ENCODE results near the gene AP3B1.

AP3B1 gene

DNA sequence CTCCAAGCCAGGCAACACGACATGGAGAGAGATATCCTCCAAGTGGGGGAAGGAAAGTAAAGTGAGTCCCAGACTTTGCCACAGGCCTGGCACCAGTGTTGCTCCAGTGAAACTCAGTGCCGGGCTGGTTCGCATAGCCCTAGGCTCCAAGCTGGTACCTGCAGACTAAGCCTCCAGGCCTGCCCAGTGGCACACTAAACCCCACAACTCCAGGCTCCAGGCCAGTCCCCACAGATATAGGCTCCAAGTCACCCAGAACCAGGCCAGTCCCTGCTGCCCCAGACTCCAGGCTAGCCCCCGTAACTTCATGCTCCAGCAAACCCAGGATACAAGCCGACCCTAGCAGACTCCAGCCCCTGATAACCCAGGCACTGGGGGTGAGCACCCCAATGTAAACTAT is 23.0 kb upstream of the AP3B1 start:
- Mint-ChIP-seq H3K4me1 (ENCODE audit: low read depth in 2 of 2) (no peaks in the 10 kb centered on the region), H3K27me3 (peaks cover 8 to 16% of the 10 kb centered on the region in 2 donors), H3K4me3 (no peak overlapping the region), H3K27ac (no peak overlapping the region), H3K9me3 (no peaks in the 10 kb centered on the region), H3K36me3 (ENCODE audit: insufficient read depth) (no peaks in the 10 kb centered on the region)
- no peak for ATAC-seq (replicated peaks)
- no peak for DNase-seq

DNA sequence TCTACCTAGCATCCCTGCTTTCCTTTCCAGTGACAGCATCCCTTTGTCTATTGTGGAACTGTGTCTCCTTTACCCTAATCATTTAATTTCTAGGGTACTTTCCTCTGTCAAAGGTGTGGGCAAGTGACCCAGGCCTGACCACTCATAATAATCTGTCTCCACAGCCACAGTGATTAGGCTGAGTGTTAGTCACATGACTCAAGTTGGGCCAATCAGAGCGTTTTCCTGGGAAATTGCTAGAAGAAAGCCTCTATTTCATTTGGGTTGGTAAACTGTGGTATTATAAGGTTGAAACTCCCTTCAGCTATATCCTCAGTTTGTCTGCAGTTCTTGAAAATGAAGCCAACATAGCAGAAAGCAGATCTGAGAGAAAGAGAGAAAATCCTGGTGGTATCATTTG is 14.2 kb upstream of the AP3B1 start:
- Mint-ChIP-seq H3K9me3 (no peaks in the 10 kb centered on the region), H3K4me1 (ENCODE audit: low read depth in 2 of 2) (no peaks in the 10 kb centered on the region), H3K27ac (no peak overlapping the region), H3K27me3 (peaks cover 16 to 48% of the 10 kb centered on the region in 2 donors), H3K4me3 (no peak overlapping the region), H3K36me3 (ENCODE audit: insufficient read depth) (no peaks in the 10 kb centered on the region)
- ATAC-seq (replicated peaks) (no peak), DNase-seq (no peak)

DNA sequence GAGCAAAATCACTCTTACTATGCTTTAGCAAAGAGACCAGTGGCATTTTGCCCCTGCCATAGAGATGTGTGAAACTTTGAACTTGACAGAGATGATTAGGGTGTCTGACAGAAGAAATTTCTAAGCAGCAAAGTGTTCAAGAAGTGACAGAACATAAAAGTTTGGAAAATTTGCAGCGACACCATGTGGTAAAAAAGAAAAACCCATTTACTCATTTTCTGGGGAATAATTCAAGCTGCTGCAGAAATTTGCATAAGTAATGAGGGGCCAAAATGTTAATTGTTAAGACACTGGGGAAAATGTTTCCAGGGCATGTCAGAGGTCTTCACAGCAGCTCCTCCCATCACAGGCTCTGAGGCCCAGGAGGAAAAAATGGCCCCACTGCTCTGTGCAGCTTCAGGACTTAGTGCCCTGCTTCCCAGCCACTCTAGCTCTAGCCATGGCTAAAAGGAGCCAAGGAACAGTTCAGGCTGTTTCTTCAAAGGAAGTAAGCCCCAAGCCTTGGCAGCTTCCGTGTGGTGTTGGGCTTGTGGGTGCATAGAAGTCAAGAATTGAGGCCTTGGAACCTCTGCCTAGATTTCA is 6.1 kb upstream of the AP3B1 start:
- H3K4me3 Mint-ChIP-seq: no peak overlapping the region
- H3K36me3 Mint-ChIP-seq (ENCODE audit: insufficient read depth): peaks cover 2% of the 10 kb centered on the region
- peaks cover 13 to 14% of the 10 kb centered on the region in 2 donors for H3K27me3 Mint-ChIP-seq
- DNase-seq (peak in 1 of 3 experiments; percentile 4), ATAC-seq (replicated peaks) (no peak)
- no peak overlapping the region for H3K27ac Mint-ChIP-seq
- H3K9me3 Mint-ChIP-seq: no peaks in the 10 kb centered on the region
- H3K4me1 Mint-ChIP-seq (ENCODE audit: low read depth in 2 of 2): peaks cover 4% of the 10 kb centered on the region in 2 donors

DNA sequence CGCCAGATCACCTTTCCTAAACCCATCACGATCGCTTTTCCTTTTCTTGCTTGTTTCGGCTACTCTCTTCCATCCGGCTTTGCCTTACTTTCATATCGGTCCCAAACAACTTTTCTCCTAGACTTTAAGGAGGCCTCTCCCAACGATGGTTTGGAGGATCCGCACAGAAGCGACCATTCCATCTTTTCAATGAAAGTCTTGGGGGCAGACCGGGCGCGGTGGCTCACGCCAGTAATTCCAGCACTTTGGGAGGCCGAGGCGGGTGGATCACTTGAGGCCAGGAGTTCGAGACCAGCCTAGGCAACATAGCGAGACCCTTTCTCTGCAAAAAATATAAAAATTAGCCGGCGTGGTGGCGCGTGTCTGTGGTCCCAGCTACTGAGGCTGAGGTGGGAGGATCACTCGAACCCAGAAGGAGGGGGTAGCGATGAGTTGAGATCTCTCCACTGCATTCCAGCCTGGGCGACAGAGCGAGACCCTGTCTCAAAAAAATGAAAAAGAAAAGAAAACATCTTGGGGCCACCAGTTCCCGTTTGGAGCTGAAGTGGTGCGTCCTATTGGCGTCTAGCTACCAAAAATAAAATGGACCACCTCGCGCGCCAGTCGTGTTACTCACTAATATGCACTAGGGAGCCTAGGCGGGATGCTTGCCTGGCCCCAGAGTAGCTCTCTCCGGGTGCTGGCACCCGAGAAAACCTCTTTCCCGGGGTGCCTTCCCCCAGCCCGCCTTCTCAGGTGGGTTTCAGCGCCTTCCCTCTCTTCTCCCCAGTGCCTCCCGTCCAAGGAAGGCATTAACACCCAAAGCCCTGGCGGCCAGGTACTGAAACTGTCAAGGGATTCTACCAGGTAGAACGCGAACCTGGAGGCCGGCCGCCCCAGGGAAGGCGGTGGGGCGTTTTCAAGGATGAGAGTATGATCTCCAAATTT is 800 bp upstream of the AP3B1 start:
- DNase-seq: peak; percentile 24 to 45 (median 29)
- H3K4me1 Mint-ChIP-seq (ENCODE audit: low read depth in 2 of 2): peaks cover 22 to 33% of the 10 kb centered on the region in 2 donors
- H3K9me3 Mint-ChIP-seq: no peaks in the 10 kb centered on the region
- peaks cover 26% of the 10 kb centered on the region for H3K36me3 Mint-ChIP-seq (ENCODE audit: insufficient read depth)
- H3K27ac Mint-ChIP-seq: peak overlapping the region; percentile 100
- peak; percentile 28 for ATAC-seq (replicated peaks)
- H3K27me3 Mint-ChIP-seq: no peaks in the 10 kb centered on the region
- peak overlapping the region; percentile 100 for H3K4me3 Mint-ChIP-seq

DNA sequence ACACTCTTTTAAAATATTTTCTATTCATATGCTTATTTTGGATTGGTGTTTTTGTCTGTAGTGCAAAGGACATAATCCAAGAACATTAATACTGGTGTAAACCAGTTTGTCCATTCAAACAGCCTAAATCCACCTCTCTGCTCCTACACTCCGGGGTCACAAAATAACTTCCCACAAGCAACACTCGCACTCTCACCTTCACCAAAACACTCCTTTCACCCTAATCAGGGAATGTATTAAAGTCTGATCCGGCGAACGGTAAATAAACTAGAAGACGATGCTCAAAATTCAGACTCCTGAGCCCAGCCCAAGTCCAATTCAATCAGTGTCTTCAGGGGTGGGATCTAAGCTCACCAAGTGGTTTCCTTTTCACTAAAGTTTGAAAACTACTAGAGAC is 649 bp downstream of the AP3B1 start:
- Mint-ChIP-seq H3K4me1 (ENCODE audit: low read depth in 2 of 2) (peaks cover 28 to 41% of the 10 kb centered on the region in 2 donors), H3K9me3 (no peaks in the 10 kb centered on the region), H3K36me3 (ENCODE audit: insufficient read depth) (peaks cover 26% of the 10 kb centered on the region), H3K4me3 (peak overlapping the region; percentile 100), H3K27ac (peak overlapping the region; percentile 100), H3K27me3 (no peaks in the 10 kb centered on the region)
- ATAC-seq (replicated peaks): no peak
- no peak for DNase-seq

DNA sequence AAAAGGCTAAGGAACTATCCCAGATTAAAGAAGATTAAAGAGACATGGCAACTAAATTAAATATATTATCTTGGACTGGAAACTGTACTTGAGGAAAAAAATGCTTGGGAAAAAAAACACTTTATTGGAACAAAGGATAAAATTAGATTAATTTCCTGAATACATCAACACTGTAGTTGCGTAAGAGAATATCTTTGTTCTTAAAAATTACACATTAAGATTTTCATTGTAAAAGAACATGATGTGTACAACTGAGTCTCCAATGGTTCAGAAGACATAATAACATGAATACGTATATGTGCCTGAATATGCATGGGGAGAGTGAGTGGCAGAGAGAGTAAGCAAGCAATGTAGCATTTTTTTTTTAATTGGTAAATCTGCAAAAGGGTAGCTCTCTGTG is 2.8 kb downstream of the AP3B1 start:
- Mint-ChIP-seq H3K9me3 (no peaks in the 10 kb centered on the region), H3K36me3 (ENCODE audit: insufficient read depth) (peaks cover 26% of the 10 kb centered on the region), H3K27me3 (no peaks in the 10 kb centered on the region), H3K4me1 (ENCODE audit: low read depth in 2 of 2) (peaks cover 28 to 41% of the 10 kb centered on the region in 2 donors), H3K27ac (peak overlapping the region in 1 of 2 donors; percentile 75), H3K4me3 (peak overlapping the region in 1 of 2 donors; percentile 37)
- no peak for ATAC-seq (replicated peaks)
- DNase-seq: no peak

DNA sequence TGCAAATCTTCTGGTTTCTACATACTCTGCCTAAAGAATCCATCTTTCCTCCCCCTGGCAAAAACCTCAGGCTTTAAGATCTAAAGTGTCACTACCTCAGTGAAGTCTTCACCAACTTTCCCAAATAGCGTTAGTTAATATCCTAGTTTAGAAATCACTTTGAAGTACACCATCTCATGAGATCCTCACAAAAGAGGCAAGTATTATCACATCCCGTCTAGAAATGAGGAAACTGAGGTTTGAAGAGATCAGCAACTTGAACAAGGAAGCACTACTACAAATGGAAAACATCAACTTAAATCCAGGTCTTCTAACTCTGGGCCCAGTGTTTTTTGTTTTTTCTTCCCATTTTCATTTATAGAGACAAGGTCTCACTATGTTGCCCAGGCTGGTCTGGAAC is 4.6 kb downstream of the AP3B1 start:
- no peak for DNase-seq
- Mint-ChIP-seq H3K9me3 (no peaks in the 10 kb centered on the region), H3K4me3 (no peak overlapping the region), H3K27me3 (no peaks in the 10 kb centered on the region), H3K36me3 (ENCODE audit: insufficient read depth) (peaks cover 17% of the 10 kb centered on the region), H3K27ac (no peak overlapping the region), H3K4me1 (ENCODE audit: low read depth in 2 of 2) (peaks cover 33 to 47% of the 10 kb centered on the region in 2 donors)
- ATAC-seq (replicated peaks): no peak

DNA sequence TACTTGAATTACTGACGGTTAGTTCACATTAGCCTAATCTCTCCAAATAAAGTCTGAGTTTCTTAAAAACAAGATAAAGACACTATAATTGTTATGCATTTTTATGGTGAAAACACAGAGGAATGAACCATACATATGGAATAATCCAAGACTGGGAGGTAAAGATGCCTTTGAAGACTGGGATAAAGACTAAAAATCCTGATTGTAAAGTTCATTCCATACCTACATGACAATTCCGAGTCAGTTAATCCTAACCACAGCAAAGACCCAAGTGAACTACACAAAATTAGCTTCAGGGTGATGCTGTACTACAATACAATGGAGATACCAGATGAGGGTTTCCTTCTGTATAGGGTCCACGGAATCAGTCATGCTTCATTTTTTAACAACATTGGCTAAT is 6.3 kb downstream of the AP3B1 start:
- Mint-ChIP-seq H3K27ac (no peak overlapping the region), H3K36me3 (ENCODE audit: insufficient read depth) (peaks cover 4% of the 10 kb centered on the region), H3K4me1 (ENCODE audit: low read depth in 2 of 2) (peaks cover 35 to 46% of the 10 kb centered on the region in 2 donors), H3K4me3 (no peak overlapping the region), H3K9me3 (no peaks in the 10 kb centered on the region), H3K27me3 (no peaks in the 10 kb centered on the region)
- no peak for ATAC-seq (replicated peaks)
- no peak for DNase-seq

DNA sequence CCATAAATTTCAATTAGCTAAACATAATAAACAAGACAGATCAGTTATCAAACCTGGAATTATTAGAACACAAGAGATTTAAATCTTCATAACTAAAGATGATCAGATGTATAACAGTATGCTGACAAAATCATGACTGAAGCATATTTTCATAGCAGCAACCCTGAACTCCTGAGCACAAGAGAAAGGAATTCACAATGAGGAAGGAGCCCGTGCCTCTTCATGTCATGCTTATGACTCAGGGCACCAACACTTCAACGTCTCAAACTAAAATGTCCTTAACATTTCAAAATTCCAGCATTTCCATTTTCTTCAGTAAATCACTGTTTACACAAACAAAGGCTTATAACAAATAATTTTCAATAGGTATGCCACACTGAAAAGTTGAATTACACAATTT is 6.7 kb downstream of the AP3B1 start:
- DNase-seq (no peak), ATAC-seq (replicated peaks) (no peak)
- peaks cover 4% of the 10 kb centered on the region for H3K36me3 Mint-ChIP-seq (ENCODE audit: insufficient read depth)
- H3K27ac Mint-ChIP-seq: no peak overlapping the region
- H3K4me1 Mint-ChIP-seq (ENCODE audit: low read depth in 2 of 2): peaks cover 34 to 46% of the 10 kb centered on the region in 2 donors
- H3K27me3 Mint-ChIP-seq: no peaks in the 10 kb centered on the region
- H3K4me3 Mint-ChIP-seq: no peak overlapping the region
- H3K9me3 Mint-ChIP-seq: no peaks in the 10 kb centered on the region

DNA sequence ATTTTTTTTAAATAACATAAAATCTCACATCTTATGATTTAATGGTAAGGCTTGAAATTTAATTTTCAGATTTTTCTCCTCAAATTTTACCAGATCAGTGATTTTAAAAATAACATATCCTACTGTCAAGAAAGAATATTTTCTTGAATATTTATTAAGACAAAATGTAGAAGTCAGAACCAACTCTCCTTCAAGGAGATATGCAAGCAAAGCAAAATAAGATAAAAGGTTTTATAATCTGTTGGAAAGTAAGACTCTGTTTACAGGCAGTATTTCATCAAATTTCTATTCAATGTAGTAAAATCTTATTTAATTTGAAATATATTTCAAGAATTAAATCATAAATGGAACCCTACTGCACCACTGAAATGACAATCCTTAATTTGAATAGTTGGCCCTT is 7.3 kb downstream of the AP3B1 start:
- Mint-ChIP-seq H3K4me1 (ENCODE audit: low read depth in 2 of 2) (peaks cover 33 to 46% of the 10 kb centered on the region in 2 donors), H3K27ac (no peak overlapping the region), H3K9me3 (no peaks in the 10 kb centered on the region), H3K27me3 (no peaks in the 10 kb centered on the region), H3K4me3 (peak overlapping the region in 1 of 2 donors; percentile 15), H3K36me3 (ENCODE audit: insufficient read depth) (no peaks in the 10 kb centered on the region)
- no peak for DNase-seq
- no peak for ATAC-seq (replicated peaks)

DNA sequence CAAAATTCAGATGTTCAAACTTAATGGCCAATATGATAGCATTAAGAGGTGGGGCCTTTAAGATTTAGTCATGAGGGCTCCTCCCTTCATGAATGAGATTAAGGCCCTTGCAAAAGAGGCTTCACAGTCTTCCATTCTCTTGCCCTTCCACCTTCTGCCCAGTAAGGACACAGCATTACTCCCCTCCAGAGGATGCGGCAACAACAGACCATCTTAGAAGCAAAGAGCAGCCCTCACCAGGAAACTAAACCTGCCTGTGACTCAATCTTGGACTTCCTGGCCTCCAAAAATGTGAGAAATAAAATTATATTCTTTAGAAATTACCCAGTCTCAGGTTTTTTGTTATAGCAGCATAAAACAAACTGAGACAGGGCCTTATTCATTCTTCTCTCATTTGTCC is 8.2 kb downstream of the AP3B1 start:
- peaks cover 34 to 46% of the 10 kb centered on the region in 2 donors for H3K4me1 Mint-ChIP-seq (ENCODE audit: low read depth in 2 of 2)
- H3K4me3 Mint-ChIP-seq: peak overlapping the region in 1 of 2 donors; percentile 15
- H3K27me3 Mint-ChIP-seq: no peaks in the 10 kb centered on the region
- no peak overlapping the region for H3K27ac Mint-ChIP-seq
- ATAC-seq (replicated peaks): no peak
- H3K9me3 Mint-ChIP-seq: no peaks in the 10 kb centered on the region
- H3K36me3 Mint-ChIP-seq (ENCODE audit: insufficient read depth): no peaks in the 10 kb centered on the region
- no peak for DNase-seq

DNA sequence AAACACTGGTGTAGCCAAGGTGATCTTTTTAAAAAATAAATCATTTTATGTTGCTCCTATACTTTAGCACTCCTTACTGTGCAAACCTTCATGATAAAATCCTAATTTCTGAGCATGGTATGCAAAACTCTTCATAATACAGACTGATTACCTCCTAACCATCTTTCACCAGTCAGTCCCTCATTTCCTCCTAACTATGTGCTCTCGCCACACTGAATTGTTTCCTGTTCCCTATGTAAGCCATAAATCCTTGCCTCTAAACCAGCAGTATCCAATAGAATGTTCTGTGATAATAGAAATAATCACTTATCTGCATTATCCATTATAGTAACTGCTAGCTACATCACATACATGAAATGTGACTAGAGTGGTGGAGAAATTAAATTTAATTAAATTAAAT is 10.7 kb downstream of the AP3B1 start:
- Mint-ChIP-seq H3K36me3 (ENCODE audit: insufficient read depth) (no peaks in the 10 kb centered on the region), H3K4me3 (no peak overlapping the region), H3K9me3 (no peaks in the 10 kb centered on the region), H3K27me3 (no peaks in the 10 kb centered on the region), H3K27ac (no peak overlapping the region), H3K4me1 (ENCODE audit: low read depth in 2 of 2) (peaks cover 26 to 36% of the 10 kb centered on the region in 2 donors)
- ATAC-seq (replicated peaks) (no peak), DNase-seq (no peak)

DNA sequence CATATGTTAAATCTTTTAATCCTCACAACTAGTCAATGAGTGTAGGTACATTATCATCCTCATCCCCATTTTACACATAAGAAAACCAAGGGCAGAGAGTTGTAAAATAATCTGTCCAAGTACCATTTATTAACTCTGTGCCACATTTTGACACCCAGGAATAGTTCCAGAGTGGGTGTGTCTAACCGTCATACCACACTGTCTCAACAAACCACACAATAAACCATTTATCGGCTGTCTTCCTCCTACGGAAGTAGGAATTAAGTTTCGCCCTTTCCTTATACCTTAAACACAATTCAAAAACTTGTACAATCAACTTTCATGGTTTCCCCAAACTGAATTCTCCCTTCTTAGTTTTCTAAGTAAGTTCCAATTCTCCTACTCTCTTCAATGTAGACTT is 11.4 kb downstream of the AP3B1 start:
- Mint-ChIP-seq H3K27me3 (no peaks in the 10 kb centered on the region), H3K4me3 (no peak overlapping the region), H3K9me3 (no peaks in the 10 kb centered on the region), H3K4me1 (ENCODE audit: low read depth in 2 of 2) (peaks cover 26 to 38% of the 10 kb centered on the region in 2 donors), H3K27ac (no peak overlapping the region), H3K36me3 (ENCODE audit: insufficient read depth) (no peaks in the 10 kb centered on the region)
- ATAC-seq (replicated peaks): no peak
- no peak for DNase-seq

DNA sequence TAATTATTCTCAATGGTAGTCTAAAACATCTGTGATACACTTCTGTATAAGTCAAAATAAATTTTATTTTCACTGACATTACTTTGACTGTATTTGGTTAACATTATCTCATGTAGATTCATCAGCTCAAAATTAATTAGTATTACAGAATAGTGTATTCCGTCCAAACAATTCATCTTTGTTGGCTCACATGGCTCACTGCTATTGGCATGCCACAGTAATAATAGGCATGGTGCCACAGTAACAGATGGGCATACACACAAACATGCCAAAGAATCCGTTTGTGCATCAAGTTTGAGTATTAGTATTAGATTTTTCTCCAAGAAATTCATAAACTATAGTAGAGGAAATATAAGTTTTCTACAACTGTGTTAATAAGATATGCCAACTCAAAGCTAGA is 14.2 kb downstream of the AP3B1 start:
- Mint-ChIP-seq H3K36me3 (ENCODE audit: insufficient read depth) (no peaks in the 10 kb centered on the region), H3K27ac (no peak overlapping the region), H3K4me1 (ENCODE audit: low read depth in 2 of 2) (peaks cover 24 to 39% of the 10 kb centered on the region in 2 donors), H3K27me3 (no peaks in the 10 kb centered on the region), H3K9me3 (no peaks in the 10 kb centered on the region), H3K4me3 (no peak overlapping the region)
- ATAC-seq (replicated peaks): no peak
- DNase-seq: no peak
